Measurements from ENCODE around the gene LPP. TPM values are rescaled to one million over a fixed set of nuclear protein-coding genes. Genes with fewer than 3 reads are reported as not detected.
A peak's percentile ranks its signal among the peaks of the same experiment; 100 is the strongest.

The LPP gene
- total and polyA plus RNA-seq, 2 of the 13 experiments (the other 11 are each of a cell fraction or from before 2014, with no cell fraction given): 19.2 to 29.9 TPM

- TF ChIP-seq TIGD3 (CRISPR knock-in tag; IDR thresholded peaks at IDR 0.05; ENCODE audit: borderline replicate concordance) (0 out of 2 replicates have a peak, but pooled peaks have one; percentile 43), NR2F2 (IDR thresholded peaks at IDR 0.05; ENCODE audit: borderline replicate concordance, low read depth) (peak; percentile 79), ASH2L (IDR thresholded peaks at IDR 0.05; ENCODE audit: insufficient read length, low read depth, low read length) (peak; percentile 70), SIX4 (CRISPR knock-in tag; IDR thresholded peaks at IDR 0.05) (peak; percentile 46; the same call in 1 of the 2 replicates), MEF2D (CRISPR knock-in tag; IDR thresholded peaks at IDR 0.05) (peak; percentile 68), FOXJ3 (CRISPR knock-in tag; IDR thresholded peaks at IDR 0.05; ENCODE audit: borderline replicate concordance) (peak; percentile 94; the same call in 1 of the 2 replicates), CBFB (CRISPR knock-in tag; IDR thresholded peaks at IDR 0.05) (0 out of 2 replicates have a peak, but pooled peaks have one; percentile 42), SRY (CRISPR knock-in tag; IDR thresholded peaks at IDR 0.05) (no peak; the same call in 1 of the 2 replicates), ZNF383 (CRISPR knock-in tag; IDR thresholded peaks at IDR 0.05; ENCODE audit: borderline replicate concordance) (0 out of 2 replicates have a peak, but pooled peaks have one; percentile 46), RBAK (CRISPR knock-in tag; IDR thresholded peaks at IDR 0.05) (no peak), HMG20A (CRISPR knock-in tag; IDR thresholded peaks at IDR 0.05; ENCODE audit: borderline replicate concordance) (peak; percentile 89; the same call in 1 of the 2 replicates), ZNF615 (CRISPR knock-in tag; IDR thresholded peaks at IDR 0.05; ENCODE audit: borderline replicate concordance) (no peak), ZFP36L1 (CRISPR knock-in tag; IDR thresholded peaks at IDR 0.05) (no peak), DBP (CRISPR knock-in tag; IDR thresholded peaks at IDR 0.05; ENCODE audit: not compliant biosample characterization) (no peak), GATA4 (IDR thresholded peaks at IDR 0.05; ENCODE audit: borderline replicate concordance, low read depth) (peak; percentile 50; the same call in 1 of the 2 replicates), PATZ1 (CRISPR knock-in tag; IDR thresholded peaks at IDR 0.05) (peak; percentile 19; the same call in 1 of the 2 replicates), SNAPC4 (CRISPR knock-in tag; IDR thresholded peaks at IDR 0.05) (no peak), PTBP1 (IDR thresholded peaks at IDR 0.05; ENCODE audit: low read depth, low read length, poor library complexity, severe bottlenecking) (no peak), ZNF331 (CRISPR knock-in tag; IDR thresholded peaks at IDR 0.05) (peak; percentile 67; the same call in 1 of the 2 replicates), ZNF317 (CRISPR knock-in tag; IDR thresholded peaks at IDR 0.05) (peak; percentile 28; the same call in 1 of the 2 replicates)
Measured at GRCh38 chr3:188123170-188123905, 30.6 kb upstream of the LPP start (continued).
